T-helper 2 cell treated with Interferon-gamma antibody and Interleukin-4, amounts not matched to agents 5 μg/mL and 100 μg/mL, for 36 hours (primary cell): Measurements from ENCODE around the gene KATNAL2.

Source experiments
- DNase-seq: peaks from one replicate; pipeline ENCODE4 v3.0.0; 2021; ENCODE audit warnings: low spot score
- H3K27ac Mint-ChIP-seq: one replicate; pipeline ENCODE4 v1.8.0; 2021; ENCODE audit warnings: mild to moderate bottlenecking, mixed read lengths
- H3K27me3 Mint-ChIP-seq: one replicate; pipeline ENCODE4 v1.8.0; 2021; ENCODE audit warnings: low read depth, mixed read lengths
- H3K36me3 Mint-ChIP-seq: one replicate; pipeline ENCODE4 v1.8.0; 2021; ENCODE audit warnings: low read depth, mixed read lengths
- H3K4me1 Mint-ChIP-seq: one replicate; pipeline ENCODE4 v1.8.0; 2021; ENCODE audit warnings: low read depth, mixed read lengths
- H3K4me3 Mint-ChIP-seq: one replicate; pipeline ENCODE4 v1.8.0; 2022; ENCODE audit warnings: mild to moderate bottlenecking, moderate library complexity, mixed read lengths
- H3K9me3 Mint-ChIP-seq: one replicate; pipeline ENCODE4 v1.8.0; 2021; ENCODE audit warnings: mixed read lengths

KATNAL2 gene

DNA sequence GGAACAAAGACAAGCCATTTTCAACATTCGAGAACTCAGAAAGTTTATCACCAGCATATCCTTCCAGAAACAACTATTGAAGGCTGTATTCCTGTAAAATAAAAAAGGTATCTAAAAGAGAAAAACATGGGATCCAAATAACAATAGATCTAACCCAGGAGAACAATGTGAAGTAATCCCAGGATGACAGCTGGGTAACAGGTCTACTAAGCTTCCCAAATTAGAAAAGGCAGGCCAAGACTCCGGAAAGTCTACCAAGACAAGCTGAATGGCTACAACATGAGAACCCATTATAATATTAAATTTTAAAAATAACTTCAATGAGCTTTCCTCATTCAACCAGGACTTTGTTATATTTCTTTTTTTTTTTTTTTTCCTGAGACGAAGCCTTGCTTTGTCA is 6.5 kb upstream of the KATNAL2 start:
- Mint-ChIP-seq H3K4me3 (no peak overlapping the region), H3K9me3 (no peaks in the 10 kb centered on the region), H3K27me3 (no peaks in the 10 kb centered on the region), H3K27ac (no peak overlapping the region), H3K36me3 (peaks cover 5% of the 10 kb centered on the region), H3K4me1 (peaks cover 17% of the 10 kb centered on the region)
- DNase-seq: no peak

DNA sequence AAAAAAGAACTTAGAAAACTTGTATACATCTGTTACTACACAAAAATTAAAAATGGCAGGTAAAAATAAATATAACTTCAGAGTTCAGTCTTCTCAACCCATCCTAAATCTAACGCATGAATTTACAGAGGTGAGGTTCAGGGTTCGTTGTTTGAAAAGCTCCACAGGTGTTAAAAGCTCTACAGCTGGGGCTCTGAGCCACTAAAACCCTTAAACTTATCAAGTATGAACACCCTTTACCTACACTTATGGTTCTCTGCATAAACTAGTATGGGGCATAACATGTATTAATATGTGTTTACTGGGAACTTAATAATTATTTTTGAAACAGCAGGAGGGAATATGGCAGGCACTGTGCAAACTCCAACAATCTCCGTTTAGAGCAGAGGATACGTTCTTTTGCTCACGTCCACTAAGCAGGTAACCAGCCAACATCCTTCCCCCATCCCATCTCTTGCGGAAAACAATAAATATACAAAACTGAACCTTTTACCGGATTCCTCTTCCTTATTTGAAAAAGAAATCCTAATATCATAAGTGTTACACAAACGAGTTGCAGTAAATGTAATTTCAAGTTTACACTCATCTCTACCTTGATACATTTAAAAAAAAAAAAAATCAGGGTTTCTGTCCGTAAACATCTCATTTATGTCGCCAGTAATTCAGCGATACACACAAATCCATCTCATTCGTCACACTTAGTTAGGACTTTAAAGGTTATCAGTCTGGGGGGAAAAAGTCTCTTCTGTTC is 1.4 kb upstream of the KATNAL2 start:
- Mint-ChIP-seq H3K4me3 (peak overlapping the region; percentile 92), H3K27me3 (no peaks in the 10 kb centered on the region), H3K4me1 (peaks cover 34% of the 10 kb centered on the region), H3K9me3 (no peaks in the 10 kb centered on the region), H3K27ac (peak overlapping the region; percentile 83), H3K36me3 (no peaks in the 10 kb centered on the region)
- no peak for DNase-seq

DNA sequence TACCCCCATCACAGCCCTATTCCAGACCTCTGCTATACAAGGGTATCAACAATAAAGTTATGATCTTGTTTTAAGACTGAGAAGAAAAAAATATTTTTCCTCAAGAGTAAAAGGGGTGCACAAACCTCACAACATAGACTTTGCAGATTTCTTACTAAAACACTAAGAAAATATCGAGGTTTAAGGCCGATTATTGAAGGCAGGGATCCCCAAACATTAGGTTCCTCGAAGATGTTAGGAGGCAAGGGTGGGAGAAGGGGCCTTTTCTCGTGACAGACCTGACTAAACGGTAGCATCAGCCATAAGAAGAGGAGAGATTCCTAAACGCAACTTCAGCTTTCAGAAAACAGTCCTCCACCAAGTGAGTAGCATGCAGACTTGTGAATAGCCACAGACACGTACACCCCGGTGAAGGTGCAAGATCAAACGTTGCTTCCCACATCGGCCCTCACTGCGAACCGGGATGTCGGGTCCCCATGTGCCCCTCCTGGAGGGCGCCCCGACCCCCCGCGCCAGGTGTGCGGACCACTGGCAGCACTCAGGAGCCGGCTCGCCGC is 773 bp upstream of the KATNAL2 start:
- H3K9me3 Mint-ChIP-seq: no peaks in the 10 kb centered on the region
- H3K4me3 Mint-ChIP-seq: peak overlapping the region; percentile 92
- H3K4me1 Mint-ChIP-seq: peaks cover 34% of the 10 kb centered on the region
- no peaks in the 10 kb centered on the region for H3K27me3 Mint-ChIP-seq
- no peaks in the 10 kb centered on the region for H3K36me3 Mint-ChIP-seq
- peak overlapping the region; percentile 83 for H3K27ac Mint-ChIP-seq
- DNase-seq: no peak

DNA sequence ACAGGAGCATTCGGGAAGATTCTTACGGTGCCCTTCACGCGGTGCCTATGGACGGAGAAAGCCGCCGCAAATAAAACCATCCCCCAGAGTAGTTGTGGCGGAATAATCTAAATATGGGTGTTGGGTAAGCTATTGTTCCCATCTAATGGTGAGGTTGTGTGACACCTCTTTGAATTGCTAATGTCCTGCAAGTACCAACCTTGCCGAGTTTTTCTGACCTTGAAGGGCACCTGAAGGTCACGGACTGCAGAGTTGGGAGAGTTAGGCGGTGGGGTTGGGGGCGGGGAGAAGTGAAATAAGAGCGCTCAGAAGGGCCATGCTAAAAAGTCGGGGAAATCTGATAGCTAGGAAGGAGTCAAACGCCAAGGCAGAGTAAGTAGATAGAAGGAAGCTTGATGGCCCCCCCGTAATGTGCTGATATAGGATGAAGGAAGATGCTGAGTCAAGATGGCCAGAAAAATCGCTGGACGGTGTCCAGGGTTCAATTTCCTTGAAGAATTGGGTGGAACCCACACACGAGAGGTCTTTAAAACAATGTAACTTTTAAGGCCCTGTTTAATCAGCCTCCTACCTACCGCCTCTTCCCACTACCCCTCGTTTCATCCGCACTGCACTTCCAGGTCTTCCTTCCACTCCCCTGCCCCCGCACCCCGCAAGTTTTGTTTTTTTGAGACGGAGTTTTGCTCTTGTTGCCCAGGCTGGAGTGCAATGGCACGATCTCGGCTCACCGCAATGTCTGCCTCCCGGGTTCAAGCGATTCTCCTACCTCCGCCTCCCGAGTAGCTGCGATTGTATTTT is 600 bp downstream of the KATNAL2 start:
- peak overlapping the region; percentile 70 for H3K27ac Mint-ChIP-seq
- no peaks in the 10 kb centered on the region for H3K36me3 Mint-ChIP-seq
- H3K4me1 Mint-ChIP-seq: peaks cover 34% of the 10 kb centered on the region
- peak overlapping the region; percentile 81 for H3K4me3 Mint-ChIP-seq
- H3K9me3 Mint-ChIP-seq: no peaks in the 10 kb centered on the region
- H3K27me3 Mint-ChIP-seq: no peaks in the 10 kb centered on the region
- no peak for DNase-seq

DNA sequence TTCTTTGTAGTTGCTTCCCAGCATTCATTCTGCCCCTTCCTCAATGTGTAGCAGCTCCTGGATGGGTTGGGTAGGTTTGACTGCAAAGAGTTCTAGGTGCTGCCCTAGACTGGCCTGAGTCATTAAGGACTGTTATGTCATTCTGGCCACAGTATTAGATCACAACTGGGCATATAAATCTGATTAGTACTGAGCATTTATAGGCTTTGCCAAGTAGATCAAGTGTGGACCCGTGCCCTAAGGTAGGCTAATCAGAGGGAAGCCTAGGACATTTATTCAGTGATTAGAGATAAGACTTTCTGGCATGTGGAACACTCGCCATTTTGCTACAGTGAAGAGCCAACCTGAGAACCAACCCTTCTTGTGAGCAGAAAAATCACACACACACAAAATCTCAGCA is 2.7 kb downstream of the KATNAL2 start:
- no peak overlapping the region for H3K4me3 Mint-ChIP-seq
- no peaks in the 10 kb centered on the region for H3K27me3 Mint-ChIP-seq
- H3K27ac Mint-ChIP-seq: no peak overlapping the region
- no peaks in the 10 kb centered on the region for H3K36me3 Mint-ChIP-seq
- H3K4me1 Mint-ChIP-seq: peaks cover 25% of the 10 kb centered on the region
- DNase-seq: no peak
- H3K9me3 Mint-ChIP-seq: peaks cover 6% of the 10 kb centered on the region

DNA sequence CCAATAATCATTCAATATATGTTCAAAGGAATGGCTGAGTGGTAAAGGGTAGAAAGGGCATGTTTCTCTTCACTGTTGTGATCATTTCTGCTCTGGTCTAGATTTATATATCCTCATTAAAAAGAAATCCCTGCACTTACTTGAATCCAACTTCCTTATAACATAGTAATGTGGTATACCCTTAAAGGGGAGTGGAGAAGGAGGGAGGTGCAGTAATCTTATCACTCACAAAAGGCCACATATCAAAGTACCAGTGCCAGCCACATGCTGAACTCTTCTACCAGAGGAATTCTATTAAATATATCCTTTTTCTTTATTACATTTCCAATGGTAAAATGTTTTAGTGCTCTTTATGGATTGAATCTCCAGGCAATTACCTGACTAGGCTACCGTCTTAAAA is 3.3 kb downstream of the KATNAL2 start:
- no peak for DNase-seq
- H3K27ac Mint-ChIP-seq: no peak overlapping the region

DNA sequence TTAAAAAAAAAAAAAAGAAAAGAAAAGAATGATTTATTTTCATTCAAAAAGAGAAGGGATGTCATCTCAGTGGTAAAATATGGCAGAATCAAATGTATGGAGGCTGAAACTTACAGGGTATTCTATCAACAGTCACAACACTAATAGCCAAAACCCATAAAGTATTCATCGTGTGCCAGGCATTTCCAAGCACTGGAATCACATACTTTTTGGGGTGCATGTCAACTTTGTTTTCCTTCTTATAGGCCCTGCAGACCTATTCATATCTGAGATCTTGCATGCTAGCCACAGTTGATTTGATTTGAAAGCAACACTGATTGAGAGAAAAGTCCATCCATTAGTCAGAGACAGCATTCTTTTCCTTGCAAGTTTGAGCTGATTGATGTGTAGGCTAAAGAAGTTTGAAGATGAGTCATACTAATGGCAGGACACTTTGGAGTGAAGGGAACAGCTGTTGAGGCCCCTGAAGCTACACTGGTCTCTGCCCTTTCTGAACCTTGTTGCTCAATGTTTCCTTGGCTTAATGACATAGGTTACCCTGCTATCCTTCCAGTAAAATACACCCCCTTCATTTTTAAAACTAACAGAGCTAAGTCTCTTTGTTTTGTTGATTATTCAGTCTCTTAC is 22.0 kb downstream of the KATNAL2 start:
- no peak overlapping the region for H3K27ac Mint-ChIP-seq
- no peaks in the 10 kb centered on the region for H3K36me3 Mint-ChIP-seq

More for the DNA sequence above, 3.3 kb downstream of the KATNAL2 start:
- Mint-ChIP-seq H3K9me3 (peaks cover 6% of the 10 kb centered on the region), H3K36me3 (no peaks in the 10 kb centered on the region), H3K4me1 (peaks cover 19% of the 10 kb centered on the region), H3K27me3 (no peaks in the 10 kb centered on the region), H3K4me3 (no peak overlapping the region)

DNA sequence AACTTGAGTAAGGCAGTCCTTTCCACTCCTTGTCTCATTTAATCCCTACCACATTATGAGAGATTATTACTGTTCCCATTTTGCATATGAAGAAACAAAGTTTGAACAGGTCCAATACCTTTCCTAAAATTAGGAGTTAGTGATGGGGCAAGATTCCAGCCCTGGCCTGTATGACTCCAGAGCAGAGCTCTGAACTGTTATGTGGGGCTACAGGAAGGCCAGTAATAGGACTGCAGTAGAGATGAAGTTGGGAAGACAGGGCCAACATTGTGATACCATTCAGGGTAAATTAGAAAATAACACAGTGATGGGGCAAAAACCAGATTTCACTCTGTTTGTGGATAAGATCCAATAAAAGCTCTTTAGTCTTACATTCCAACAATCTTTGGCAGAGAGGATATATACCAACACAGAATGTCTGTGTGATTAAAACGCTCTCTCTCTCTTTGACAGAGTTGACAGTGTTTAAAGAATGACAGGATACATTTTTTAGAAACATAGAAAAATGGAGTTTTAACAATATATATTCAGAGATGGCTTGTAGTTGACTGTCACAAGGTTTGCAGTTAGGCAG is 22.7 kb downstream of the KATNAL2 start:
- Mint-ChIP-seq H3K4me3 (no peak overlapping the region), H3K27ac (no peak overlapping the region), H3K4me1 (no peaks in the 10 kb centered on the region), H3K36me3 (no peaks in the 10 kb centered on the region), H3K27me3 (peaks cover 12% of the 10 kb centered on the region), H3K9me3 (no peaks in the 10 kb centered on the region)
- DNase-seq: no peak

More for the DNA sequence above, 22.0 kb downstream of the KATNAL2 start:
- H3K9me3 Mint-ChIP-seq: no peaks in the 10 kb centered on the region
- H3K4me3 Mint-ChIP-seq: no peak overlapping the region
- H3K4me1 Mint-ChIP-seq: no peaks in the 10 kb centered on the region
- no peak for DNase-seq
- H3K27me3 Mint-ChIP-seq: peaks cover 10% of the 10 kb centered on the region

DNA sequence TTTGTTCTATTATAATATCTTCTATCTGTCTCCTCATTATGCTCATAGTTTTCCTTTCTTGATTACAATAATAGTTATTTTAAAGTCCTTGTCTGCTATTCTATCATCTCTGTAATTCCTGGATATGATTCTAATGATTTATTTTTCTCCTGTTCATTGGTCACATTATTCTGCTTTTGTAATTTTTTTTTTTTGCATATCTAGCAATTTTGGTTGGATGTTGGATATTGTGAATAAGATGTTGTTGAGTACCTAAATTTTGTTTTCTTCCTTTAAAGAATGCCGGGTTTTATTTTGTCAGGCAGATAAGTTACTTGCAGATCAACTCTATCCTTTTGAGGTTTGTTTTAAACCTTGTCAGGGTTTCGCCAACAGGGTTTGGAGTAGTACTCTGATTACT is 25.2 kb downstream of the KATNAL2 start:
- no peaks in the 10 kb centered on the region for H3K9me3 Mint-ChIP-seq
- H3K27me3 Mint-ChIP-seq: peaks cover 14% of the 10 kb centered on the region
- H3K27ac Mint-ChIP-seq: no peak overlapping the region
- DNase-seq: no peak
- no peaks in the 10 kb centered on the region for H3K36me3 Mint-ChIP-seq
- no peak overlapping the region for H3K4me3 Mint-ChIP-seq
- no peaks in the 10 kb centered on the region for H3K4me1 Mint-ChIP-seq

DNA sequence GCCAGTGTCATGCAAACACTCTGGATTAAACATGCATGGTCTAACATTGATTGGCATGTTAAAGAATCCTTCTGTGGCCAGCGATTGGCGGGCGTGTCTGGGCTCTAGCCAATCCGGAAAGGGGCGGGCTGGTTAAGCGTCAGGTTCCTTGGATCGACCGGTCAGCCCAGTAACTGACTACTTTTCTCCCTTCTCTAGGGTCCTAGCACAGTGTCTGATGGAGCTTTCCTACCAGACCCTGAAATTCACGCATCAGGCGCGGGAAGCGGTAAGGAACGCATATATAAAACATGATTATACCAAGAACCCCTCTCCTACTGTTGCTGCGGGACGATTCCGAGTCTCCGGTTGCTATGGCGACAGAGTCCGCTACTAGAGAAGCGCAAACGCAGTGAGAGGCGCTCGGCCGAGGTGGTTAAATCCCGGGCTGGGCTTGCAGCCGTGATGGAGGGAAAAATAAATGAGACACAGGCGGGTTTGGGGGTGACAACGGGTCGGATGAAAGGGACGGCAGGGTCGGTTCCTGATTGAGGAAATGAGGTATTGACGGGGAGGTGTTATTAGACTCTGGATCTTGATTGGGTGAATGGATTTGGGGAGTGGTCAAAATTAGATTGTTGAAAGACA is 29.4 kb downstream of the KATNAL2 start:
- Mint-ChIP-seq H3K4me3 (no peak overlapping the region), H3K27me3 (peaks cover 10% of the 10 kb centered on the region), H3K36me3 (no peaks in the 10 kb centered on the region), H3K4me1 (no peaks in the 10 kb centered on the region), H3K9me3 (no peaks in the 10 kb centered on the region), H3K27ac (no peak overlapping the region)
- DNase-seq: peak; percentile 67

DNA sequence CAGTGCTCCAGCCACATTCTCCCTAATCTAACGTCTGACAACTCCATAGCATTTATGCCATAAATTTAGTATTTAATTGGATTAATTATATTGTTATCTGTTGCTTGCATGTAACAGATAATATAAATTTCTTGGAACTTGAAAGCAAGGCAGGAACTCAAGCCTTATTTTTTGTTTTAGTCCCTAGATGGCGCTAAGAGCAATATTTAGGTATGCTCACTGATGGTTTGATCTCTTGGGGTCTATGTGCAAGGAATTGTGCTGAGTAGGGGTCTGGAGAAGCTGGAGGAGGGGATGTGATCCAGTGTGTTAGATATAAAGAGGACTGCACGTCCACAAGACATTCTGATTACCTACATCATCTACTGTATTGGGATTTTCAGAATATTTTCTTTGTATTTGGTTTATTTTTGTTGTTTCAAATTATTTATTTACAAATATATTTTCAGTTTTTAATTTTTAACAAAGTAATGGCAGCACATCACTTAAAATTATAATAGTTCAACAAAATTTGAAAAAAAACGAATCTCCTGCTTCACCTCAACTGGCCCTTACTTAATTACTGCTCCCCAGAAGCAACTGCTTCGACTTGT is 32.8 kb downstream of the KATNAL2 start:
- H3K27me3 Mint-ChIP-seq: peaks cover 2% of the 10 kb centered on the region
- H3K9me3 Mint-ChIP-seq: no peaks in the 10 kb centered on the region
- H3K27ac Mint-ChIP-seq: no peak overlapping the region
- no peaks in the 10 kb centered on the region for H3K4me1 Mint-ChIP-seq
- no peaks in the 10 kb centered on the region for H3K36me3 Mint-ChIP-seq
- H3K4me3 Mint-ChIP-seq: no peak overlapping the region
- no peak for DNase-seq

DNA sequence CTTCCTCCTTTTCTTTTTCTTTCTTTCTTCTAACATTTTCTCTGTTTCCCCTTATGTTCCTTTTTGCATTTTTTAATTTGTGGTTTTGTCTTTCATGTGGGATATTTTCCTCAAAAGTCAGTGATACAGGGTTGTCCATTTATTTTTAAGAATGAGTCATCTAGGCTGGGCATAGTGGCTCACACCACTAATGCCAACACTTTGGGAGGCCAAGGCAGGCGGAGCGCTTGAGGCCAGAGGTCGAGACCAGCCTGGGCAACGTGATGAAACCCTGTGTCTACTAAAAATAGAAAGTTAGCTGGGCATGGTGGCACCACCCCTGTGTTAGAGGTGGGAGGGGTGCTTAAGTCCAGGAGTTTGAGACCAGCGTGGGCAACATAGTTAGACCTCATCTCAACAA is 35.8 kb downstream of the KATNAL2 start:
- Mint-ChIP-seq H3K4me3 (no peak overlapping the region), H3K4me1 (no peaks in the 10 kb centered on the region), H3K36me3 (no peaks in the 10 kb centered on the region), H3K27me3 (no peaks in the 10 kb centered on the region), H3K27ac (no peak overlapping the region), H3K9me3 (no peaks in the 10 kb centered on the region)
- DNase-seq: no peak

DNA sequence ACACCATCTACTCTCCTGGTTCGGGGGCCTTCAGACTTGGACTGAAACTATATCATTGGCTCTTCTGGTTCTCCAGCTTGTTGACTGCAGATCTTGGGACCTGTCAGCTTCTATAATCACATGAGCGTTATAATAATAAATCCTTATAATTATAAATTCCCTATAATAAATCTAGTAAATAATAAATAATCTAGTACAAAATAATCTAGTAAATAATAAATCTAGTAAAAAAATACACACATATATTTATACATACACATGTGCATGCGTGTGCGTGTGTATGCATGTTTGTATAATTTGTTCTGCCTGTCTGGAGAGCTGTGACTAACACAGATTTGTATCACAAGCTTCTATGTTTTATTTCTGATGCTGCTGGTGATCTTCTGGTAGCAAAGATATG is 40.8 kb downstream of the KATNAL2 start:
- peaks cover 5% of the 10 kb centered on the region for H3K9me3 Mint-ChIP-seq
- no peak overlapping the region for H3K27ac Mint-ChIP-seq
- H3K36me3 Mint-ChIP-seq: no peaks in the 10 kb centered on the region
- DNase-seq: no peak
- no peak overlapping the region for H3K4me3 Mint-ChIP-seq
- no peaks in the 10 kb centered on the region for H3K4me1 Mint-ChIP-seq
- H3K27me3 Mint-ChIP-seq: no peaks in the 10 kb centered on the region
